ENCODE data around the gene OR7E24.

Gene OR7E24

GRCh38 chr19:9250630-9251029 lies at the start of gene OR7E24:
Gene OR7E24 (plus strand): TSS chr19:9250930. CDS start chr19:9251044, 114 bp downstream.
- no peak for DNase-seq

- peak; percentile 62 for DNase-seq
Observed at GRCh38 chr19:9205501-9206113, 45.1 kb upstream of the OR7E24 start.

GRCh38 chr19:9219489-9219888 lies 31.2 kb upstream of the OR7E24 start, which contains the start of gene OR7D4:
Gene OR7D4 (minus strand): TSS chr19:9219589. CDS start chr19:9214837, 4,752 bp downstream.
- no peak for DNase-seq

- DNase-seq: no peak
Observed at GRCh38 chr19:9251236-9251635, 506 bp downstream of the OR7E24 start.

- peak; percentile 1 for DNase-seq
Observed at GRCh38 chr19:9283485-9283884, 32.8 kb downstream of the OR7E24 start.

GRCh38 chr19:9289231-9289884 lies 38.6 kb downstream of the OR7E24 start:
- DNase-seq: no peak

GRCh38 chr19:9295411-9295849 lies 44.7 kb downstream of the OR7E24 start:
- no peak for DNase-seq

- no peak for DNase-seq
Observed at GRCh38 chr19:9296336-9296735, 45.6 kb downstream of the OR7E24 start.
